Measurements from ENCODE around the gene NTN3.

GRCh38 chr16:2443555-2443954 is 27.5 kb upstream of the NTN3 start:
- TF ChIP-seq GATA2 (IDR thresholded peaks at IDR 0.05; ENCODE audit: low read depth, low read length): no peak
- TF ChIP-seq GATA3 (IDR thresholded peaks at IDR 0.05; ENCODE audit: low read depth, low read length): no peak

Measured in SH-SY5Y (cell line).